ENCODE data around the gene GRM4. TPM values are rescaled to one million over a fixed set of nuclear protein-coding genes. Genes with fewer than 3 reads are reported as not detected.
A peak's percentile ranks its signal among the peaks of the same experiment; 100 is the strongest.
"Not testable (repeated sequence)": the region's sequence is repeated elsewhere in the genome, so short reads cannot be mapped to it uniquely, and the experiment has no call there.

Gene GRM4
- total RNA-seq, result under 0.01 TPM

- DNase-seq (ENCODE audit: low read depth in 2 of 3, low spot score in 2 of 3), result no peak
Observed at GRCh38 chr6:34146021-34146782, at the start of gene GRM4. GRM4 (minus strand) TSS chr6:34146087; CDS start chr6:34133496, 12,591 bp downstream.

- DNase-seq (ENCODE audit: low read depth in 2 of 3, low spot score in 2 of 3), result no peak
Observed at GRCh38 chr6:34194772-34195171, 48.9 kb upstream of the GRM4 start.

GRCh38 chr6:34190504-34191122 is 44.7 kb upstream of the GRM4 start:
- DNase-seq (ENCODE audit: low read depth in 2 of 3, low spot score in 2 of 3), result no peak

- peak; percentile 23 to 44 (median 26) for DNase-seq (ENCODE audit: low read depth in 2 of 3, low spot score in 2 of 3)
Observed at GRCh38 chr6:34189806-34190503, 44.1 kb upstream of the GRM4 start.

GRCh38 chr6:34184726-34185125 is 38.8 kb upstream of the GRM4 start:
- DNase-seq (ENCODE audit: low read depth in 2 of 3, low spot score in 2 of 3), result not testable (repeated sequence)

- peak; percentile 30 to 54 (median 47) for DNase-seq (ENCODE audit: low read depth in 2 of 3, low spot score in 2 of 3)
Observed at GRCh38 chr6:34182751-34183531, 37.1 kb upstream of the GRM4 start.

- DNase-seq (ENCODE audit: low read depth in 2 of 3, low spot score in 2 of 3), result no peak
Observed at GRCh38 chr6:34181908-34182307, 36.0 kb upstream of the GRM4 start.

- DNase-seq (ENCODE audit: low read depth in 2 of 3, low spot score in 2 of 3), result no peak
Observed at GRCh38 chr6:34179106-34179720, 33.3 kb upstream of the GRM4 start.

- DNase-seq (ENCODE audit: low read depth in 2 of 3, low spot score in 2 of 3), result no peak
Observed at GRCh38 chr6:34178357-34179105, 32.6 kb upstream of the GRM4 start.

GRCh38 chr6:34177181-34177591 is 31.3 kb upstream of the GRM4 start:
- no peak for DNase-seq (ENCODE audit: low read depth in 2 of 3, low spot score in 2 of 3)

- no peak for DNase-seq (ENCODE audit: low read depth in 2 of 3, low spot score in 2 of 3)
Observed at GRCh38 chr6:34176261-34177031, 30.6 kb upstream of the GRM4 start.

- DNase-seq (ENCODE audit: low read depth in 2 of 3, low spot score in 2 of 3), result no peak
Observed at GRCh38 chr6:34174846-34175399, 29.0 kb upstream of the GRM4 start.

- no peak for DNase-seq (ENCODE audit: low read depth in 2 of 3, low spot score in 2 of 3)
Observed at GRCh38 chr6:34172961-34173775, 27.3 kb upstream of the GRM4 start.

GRCh38 chr6:34170346-34170745 is 24.5 kb upstream of the GRM4 start:
- no peak for DNase-seq (ENCODE audit: low read depth in 2 of 3, low spot score in 2 of 3)

- DNase-seq (ENCODE audit: low read depth in 2 of 3, low spot score in 2 of 3), result no peak
Observed at GRCh38 chr6:34169897-34170296, 24.0 kb upstream of the GRM4 start.

GRCh38 chr6:34161857-34162515 is 16.1 kb upstream of the GRM4 start:
- no peak for DNase-seq (ENCODE audit: low read depth in 2 of 3, low spot score in 2 of 3)

GRCh38 chr6:34159844-34160243 is 14.0 kb upstream of the GRM4 start:
- DNase-seq (ENCODE audit: low read depth in 2 of 3, low spot score in 2 of 3), result no peak

Measured in hematopoietic multipotent progenitor cell (in vitro differentiated cells).